ENCODE measurements around the gene ACBD5.
A peak's percentile ranks its signal among the peaks of the same experiment; 100 is the strongest.
"Not testable (repeated sequence)": the region's sequence is repeated elsewhere in the genome, so short reads cannot be mapped to it uniquely, and the experiment has no call there.

ACBD5 gene, protein sequence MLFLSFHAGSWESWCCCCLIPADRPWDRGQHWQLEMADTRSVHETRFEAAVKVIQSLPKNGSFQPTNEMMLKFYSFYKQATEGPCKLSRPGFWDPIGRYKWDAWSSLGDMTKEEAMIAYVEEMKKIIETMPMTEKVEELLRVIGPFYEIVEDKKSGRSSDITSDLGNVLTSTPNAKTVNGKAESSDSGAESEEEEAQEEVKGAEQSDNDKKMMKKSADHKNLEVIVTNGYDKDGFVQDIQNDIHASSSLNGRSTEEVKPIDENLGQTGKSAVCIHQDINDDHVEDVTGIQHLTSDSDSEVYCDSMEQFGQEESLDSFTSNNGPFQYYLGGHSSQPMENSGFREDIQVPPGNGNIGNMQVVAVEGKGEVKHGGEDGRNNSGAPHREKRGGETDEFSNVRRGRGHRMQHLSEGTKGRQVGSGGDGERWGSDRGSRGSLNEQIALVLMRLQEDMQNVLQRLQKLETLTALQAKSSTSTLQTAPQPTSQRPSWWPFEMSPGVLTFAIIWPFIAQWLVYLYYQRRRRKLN

DNA sequence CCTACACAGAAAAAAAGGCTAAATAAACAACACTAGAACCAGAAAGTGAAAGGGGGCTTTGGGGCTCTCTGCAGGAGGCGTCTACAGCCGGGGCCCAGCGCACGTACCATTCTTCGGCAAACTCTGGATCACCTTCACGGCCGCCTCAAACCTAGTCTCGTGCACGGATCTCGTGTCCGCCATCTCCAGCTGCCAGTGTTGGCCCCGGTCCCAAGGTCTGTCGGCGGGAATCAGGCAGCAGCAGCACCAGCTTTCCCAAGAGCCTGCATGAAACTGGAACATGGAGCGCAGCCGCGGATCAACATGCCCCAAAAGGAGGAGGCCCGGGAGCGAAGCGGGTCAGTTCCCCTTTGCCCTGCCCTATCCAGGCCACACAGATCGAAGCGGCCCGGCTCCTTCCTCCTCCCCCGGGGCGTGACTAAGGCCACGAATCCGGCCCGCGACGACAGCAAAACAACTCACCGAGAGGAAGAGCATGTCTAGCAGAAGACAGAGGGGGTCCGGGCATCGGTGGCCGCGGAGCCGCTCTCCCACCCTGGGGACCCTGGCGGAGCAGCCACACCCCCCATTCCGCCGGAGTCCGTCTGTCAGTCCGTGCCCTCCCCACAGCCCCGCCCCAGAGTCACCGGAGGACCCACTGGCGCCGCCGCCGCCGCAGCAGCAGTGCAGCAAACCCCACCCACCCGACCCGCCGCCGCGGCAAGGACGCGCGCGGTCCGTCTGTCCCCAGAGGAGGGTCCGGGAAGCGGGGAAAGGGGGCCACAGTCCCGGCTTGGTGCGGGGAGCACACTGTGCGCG lies at the start of gene ACBD5:
ACBD5 (minus strand) TSS at position 586 of the 798 bp plus-strand sequence; CDS start at position 477, 109 bp downstream.
- peak; percentile 82 for DNase-seq
- peak; percentile 51 for ATAC-seq

DNA sequence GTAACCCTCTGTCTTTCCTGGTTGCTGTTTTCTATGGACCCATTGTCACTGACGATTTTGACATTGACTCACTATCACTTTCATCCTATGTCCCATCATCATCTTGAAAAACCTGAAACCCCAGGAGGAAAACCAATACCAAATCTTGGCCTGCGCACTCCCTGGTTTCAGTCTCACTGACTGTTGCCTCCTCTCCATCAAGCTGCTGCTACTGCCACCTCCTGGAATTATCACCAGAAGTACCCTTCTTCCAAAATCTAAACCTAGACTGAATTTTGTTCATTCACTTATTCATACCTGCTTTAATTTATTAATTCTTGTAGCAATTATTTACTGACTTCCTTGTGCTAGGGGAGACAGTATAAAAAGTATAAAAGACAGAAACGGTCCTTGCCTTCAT lies 44.5 kb upstream of the ACBD5 start:
- ATAC-seq, result peak; percentile 84

DNA sequence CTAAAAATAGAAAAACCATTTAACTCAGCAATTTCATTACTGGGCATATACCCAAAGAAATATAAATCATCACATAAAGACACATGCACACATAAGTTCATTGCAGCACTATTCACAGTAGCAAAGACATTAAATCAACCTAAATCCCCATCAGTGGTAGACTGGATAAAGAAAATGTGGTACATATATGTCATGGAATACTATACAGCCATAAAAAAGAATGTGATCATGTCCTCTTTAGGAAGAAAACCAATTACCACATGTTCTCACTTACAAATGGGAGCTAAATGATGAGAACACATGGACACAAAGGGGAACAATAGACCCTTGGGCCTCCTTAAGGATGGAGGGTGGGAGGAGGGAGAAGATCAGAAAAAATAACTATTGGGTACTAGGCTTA lies 36.0 kb upstream of the ACBD5 start:
- DNase-seq, result no peak
- no peak for ATAC-seq

More for the DNA sequence above, 44.5 kb upstream of the ACBD5 start:
- peak; percentile 20 for DNase-seq

DNA sequence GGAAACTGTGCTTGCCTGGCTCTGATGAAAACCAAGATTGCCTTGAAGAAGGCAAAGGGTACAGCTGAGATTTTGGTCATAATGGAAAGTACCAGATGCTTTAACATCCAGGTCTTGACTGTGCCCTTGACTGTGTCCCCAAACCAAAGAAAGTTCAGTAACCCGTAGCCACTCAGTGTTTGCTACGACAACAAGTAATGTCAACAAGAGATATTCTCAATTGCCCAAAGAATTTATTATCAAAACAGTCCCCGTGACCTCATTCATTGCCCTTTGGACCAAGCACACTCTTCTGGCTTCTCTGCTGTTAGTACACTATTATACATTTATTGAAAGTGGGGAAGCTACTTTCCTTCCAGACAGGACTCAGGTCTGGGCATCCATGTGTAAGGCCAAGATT lies 25.4 kb upstream of the ACBD5 start:
- not testable (repeated sequence) for DNase-seq, ATAC-seq

DNA sequence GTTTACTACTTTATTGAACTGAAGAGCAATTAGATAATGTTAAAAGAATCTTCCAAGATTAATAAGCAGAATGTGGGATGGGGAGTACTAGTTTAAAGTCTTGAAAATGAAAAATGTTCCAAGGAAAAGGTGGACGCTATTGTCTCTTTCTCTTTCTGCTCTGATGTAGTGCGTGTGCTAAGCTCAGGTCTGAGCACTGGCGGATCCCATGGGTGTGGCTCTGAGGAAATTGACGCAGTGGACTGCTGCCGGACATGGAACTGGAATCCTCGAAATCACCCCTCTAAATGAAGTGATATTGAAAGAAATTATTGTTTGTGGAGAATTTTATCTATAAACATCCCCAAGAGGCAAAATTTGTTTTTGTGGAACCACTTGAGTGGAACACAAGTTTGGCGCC lies 22.2 kb upstream of the ACBD5 start:
- not testable (repeated sequence) for ATAC-seq, DNase-seq

DNA sequence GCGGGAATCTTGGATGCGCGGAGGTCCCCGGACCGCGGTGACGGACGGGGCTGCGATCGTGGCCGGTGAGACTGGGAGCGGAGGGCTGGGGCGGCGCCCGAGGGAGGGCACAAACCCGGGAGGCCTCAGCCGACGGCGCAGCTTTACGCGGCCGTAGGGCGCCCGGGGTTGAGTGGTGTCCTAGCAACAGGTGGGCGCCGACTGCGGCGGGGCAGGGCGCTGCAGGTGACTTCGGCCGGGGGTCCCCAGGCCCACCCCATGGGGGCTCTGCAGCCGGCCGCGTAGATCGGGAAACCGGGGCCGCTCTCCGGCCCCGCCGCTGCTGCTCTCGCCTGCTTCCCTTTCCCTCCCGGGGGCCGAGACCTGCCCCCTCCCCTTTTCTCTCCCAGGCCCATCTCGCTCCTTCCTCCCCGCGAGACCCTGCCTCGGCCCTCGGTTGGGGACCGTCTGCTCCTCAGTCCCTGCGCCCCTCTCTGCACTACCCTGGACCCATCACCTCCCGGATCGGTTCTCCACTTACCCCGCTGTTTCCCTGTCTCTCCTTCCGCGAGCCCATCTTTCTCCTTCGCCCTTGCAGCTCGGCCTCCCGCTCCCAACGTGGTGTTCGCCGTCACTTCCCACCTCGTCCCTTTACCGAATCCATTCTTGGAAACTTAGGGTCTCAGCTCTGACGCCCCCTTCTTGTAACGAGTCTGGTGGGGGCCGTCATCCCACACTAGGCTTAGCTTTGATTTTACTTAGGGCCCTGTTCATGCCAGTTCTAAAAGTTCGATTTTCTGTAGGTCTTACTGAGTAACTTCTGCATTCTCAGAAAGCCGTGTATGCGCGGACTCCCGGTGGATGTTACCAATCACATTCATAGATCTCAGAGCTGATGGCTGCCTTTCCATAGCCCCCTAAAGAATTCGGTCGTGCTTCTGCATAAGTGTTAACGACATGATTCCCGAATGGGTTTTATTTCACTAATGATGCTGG lies 18.5 kb upstream of the ACBD5 start:
- peak; percentile 44 for DNase-seq
- peak; percentile 62 for ATAC-seq

DNA sequence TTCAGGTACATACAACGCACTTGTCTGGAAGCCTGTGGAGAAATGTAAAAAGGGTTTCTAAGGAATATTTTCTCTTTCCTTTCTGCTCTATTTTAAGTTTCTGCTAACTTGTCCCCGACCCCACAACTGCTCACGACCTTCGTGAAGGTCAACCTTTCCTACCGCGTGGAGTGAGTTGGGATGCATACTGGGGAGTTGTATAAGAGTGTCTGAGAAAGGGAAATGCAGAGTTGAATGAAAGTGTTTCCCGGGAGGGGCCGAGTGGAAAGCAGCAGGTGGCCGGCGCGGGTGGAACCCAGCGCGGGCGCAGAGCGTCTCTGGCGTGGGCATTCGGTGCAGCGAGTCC lies 17.9 kb upstream of the ACBD5 start:
- no peak for DNase-seq
- no peak for ATAC-seq

DNA sequence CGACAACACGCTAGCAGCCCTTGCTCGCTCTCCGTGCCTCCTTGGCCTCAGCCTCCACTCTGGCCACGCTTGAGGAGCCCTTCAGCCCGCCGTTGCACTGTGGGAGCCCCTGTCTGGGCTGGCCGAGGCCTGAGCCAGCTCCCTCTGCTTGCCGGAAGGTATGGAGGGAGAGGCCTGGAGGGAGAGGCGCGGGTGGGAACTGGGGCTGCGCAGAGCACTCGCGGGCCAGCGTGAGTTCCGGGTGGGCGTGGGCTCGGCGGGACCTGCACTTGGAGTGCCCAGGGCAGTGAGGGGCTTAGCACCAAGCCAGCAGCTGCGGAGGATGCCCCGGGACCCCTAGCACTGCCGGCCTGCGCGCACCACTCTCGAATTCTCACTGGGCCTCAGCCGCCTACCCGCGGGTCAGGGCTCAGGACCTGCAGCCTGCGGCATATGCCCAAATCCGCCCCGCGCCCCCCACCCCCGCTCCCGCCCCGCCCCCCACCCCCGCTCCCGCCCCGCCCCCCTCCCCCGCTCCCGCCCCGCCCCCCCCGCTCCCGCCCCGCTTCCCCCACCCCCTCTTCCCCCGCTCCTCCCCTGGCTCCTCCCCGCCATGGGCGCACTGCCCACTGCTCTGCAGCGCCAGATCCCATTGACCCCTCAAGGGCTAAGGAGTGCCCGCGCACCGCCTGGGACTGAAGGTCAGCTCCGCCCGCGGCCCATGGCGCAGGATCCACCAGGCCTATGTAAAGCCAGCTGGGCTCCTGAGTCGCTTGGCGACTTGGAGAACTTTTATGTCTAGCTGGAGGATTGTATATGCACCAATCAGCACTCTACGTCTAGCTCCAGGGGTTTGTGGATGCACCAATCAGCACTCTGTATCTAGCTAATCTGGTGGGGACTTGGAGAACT lies 15.9 kb upstream of the ACBD5 start:
- DNase-seq (no peak), ATAC-seq (no peak)

DNA sequence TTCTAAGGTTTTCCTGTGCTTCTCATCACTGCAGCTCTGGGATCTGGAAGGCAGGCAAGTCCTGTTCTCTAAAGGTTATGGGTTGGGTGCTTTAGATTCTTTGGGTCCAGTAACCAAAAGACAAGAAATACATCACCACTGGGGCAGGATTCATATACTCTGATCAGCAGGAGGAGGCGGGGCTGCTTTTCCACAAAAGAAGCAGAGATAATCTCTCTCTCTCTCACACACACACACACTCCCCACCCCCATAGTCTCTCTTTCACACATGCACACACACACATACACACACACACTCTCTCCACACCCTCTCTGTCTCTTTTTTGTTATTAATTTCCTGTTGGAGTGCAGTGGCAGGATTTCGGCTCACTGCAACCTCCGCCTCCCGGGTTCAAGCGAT lies 13.0 kb upstream of the ACBD5 start:
- no peak for DNase-seq
- no peak for ATAC-seq

DNA sequence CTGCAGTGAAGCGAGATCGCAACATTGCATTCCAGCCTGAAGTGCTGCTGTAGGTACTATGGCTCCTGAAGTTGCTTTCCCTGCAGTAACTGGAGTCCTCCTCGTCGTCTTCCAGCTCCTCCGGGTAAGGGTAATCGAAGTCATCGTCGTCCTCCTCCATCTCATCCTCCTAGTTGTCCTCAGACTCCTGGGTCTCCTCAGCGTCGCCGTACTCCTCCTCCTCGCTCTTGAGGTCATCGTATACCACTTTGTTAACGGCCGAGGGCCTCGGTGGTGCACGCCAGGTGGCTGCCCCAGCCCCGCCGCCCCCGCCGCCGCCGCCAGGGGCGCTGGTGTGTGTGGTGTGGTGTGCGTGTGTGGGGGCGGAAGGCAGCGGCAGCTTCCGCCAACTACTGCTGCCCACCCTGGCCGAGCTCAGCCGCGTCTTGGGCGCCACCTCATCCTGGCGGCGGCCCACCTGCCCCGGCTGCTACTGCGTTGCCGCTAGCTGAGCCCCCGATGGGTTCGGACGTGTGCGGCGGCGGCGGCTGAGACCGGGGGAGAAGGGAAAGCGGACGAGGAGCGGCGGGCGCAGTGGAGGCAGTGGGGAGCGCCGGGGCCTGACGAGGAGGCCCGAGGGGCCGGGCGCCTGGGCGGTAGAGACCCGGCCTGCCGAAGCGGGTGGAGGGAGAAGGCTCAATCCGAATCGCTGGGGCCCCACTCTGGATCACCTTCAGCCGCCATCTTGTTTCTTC lies 11.8 kb upstream of the ACBD5 start:
- DNase-seq (peak; percentile 90), ATAC-seq (peak; percentile 97)

DNA sequence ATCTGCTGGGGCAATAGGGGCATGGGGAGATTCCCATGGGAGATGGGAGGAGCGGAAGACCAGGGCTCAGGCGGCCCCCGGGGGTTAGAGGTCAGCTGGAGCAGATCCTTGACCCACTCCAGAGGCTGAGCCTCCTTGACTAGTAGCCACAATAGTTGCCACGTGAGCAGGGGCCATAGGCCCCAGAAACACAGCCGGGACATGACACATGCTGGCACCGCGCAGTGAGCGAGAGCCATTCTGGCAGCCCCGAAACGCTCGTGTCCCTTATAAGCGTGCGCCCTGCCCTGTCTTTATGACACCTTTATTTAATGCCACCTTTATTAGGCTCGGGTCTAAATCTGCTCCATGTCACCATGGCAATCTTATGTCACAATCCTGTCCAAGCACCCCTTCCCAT lies 11.0 kb upstream of the ACBD5 start:
- DNase-seq, result no peak
- ATAC-seq, result no peak

DNA sequence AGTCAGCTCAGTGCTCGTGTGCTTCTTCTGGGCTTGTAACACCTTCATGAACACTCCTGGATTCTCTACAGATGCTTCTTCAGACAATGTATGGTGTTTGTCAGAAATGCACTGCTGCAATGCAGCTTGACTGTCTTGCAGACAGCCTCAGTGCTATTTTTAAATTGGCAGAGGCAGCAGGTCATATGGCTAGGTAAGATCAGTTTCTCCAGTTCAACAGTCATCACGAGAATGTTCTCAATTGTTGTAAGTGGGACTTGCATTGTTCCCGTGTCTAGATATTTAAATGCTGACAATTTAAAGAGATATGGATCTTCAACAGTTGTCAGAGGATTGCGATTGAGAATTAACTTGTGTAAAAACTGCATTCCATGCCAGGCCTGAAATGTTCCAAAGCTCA lies 7.6 kb upstream of the ACBD5 start:
- ATAC-seq (no peak), DNase-seq (no peak)

DNA sequence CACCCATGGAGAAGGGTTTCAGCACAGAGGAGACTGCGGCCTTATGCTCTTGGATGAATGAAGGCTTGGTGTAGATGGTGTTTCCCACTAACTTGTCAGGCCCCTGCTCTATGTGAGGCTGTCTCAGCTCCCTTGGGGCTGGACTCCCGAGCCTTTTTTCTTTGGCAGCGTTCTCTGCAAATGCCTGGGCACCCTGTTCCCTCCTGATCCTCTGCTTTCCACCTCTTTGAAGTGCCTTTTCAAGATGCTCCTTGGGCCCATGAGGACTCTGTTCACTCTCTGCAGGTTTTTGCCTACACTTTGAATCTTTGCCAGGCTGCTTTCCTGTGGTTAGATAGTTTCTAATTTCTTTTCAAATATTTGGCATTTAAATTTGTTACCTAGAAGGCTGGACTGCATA lies 6.8 kb upstream of the ACBD5 start:
- no peak for DNase-seq
- no peak for ATAC-seq

DNA sequence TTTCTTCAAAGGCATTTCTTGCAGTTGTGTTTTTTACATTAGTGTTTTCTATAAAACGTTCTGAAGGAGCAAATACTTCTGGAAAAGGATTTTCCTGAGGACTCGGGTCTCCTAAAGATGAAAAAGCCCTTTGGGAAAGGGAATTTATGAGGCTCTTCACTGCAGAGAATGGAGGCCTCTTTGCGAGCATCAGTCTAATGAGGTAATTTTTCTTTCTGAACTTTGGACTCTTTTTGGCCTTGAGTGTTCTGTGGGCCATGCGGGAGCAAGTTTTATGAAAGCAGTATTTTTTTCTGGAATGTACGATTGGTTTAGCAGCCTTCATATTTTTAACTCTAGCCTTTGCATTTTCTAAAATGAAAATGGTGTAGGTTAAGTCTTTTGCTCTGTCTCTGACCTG lies 6.4 kb upstream of the ACBD5 start:
- ATAC-seq (no peak), DNase-seq (no peak)

DNA sequence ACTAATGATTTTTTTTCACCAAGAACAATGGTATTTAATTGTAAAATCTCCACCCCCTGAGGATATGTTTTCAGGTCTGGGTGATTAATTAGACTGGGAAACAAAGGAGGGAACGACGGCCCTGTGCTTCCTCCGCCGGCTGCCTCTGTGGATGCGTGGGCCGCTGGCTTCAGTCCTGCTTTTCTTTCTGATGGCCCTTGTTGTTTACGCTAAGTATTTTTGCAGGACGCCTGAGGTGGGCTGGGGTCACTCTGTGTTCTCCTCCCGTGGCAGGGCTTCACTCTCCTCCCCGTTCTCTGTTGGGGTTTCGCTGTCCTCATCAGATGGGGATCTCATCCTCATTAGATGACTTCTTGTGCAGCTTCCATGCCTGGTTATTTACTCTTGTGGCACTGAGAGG lies 5.2 kb upstream of the ACBD5 start:
- ATAC-seq (no peak), DNase-seq (no peak)

DNA sequence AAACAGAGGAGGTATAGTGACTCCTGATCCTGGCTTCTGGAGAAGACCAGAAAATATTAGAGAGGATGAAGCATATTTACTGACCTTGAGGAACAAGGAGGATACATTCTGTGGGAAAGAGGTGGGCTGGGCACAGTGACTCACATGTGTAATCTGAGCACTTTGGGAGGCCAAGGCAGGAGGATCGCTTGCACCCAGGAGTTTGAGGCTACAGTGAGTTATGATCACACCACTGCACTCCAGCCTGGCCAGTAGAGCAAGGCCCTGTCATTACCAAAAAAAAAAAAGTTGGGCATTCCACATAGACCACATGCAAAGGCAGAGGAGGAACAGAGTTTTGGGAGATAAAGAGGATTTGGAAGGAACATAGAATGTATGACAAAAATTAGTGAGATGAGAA lies 4.4 kb upstream of the ACBD5 start:
- ATAC-seq, result no peak

DNA sequence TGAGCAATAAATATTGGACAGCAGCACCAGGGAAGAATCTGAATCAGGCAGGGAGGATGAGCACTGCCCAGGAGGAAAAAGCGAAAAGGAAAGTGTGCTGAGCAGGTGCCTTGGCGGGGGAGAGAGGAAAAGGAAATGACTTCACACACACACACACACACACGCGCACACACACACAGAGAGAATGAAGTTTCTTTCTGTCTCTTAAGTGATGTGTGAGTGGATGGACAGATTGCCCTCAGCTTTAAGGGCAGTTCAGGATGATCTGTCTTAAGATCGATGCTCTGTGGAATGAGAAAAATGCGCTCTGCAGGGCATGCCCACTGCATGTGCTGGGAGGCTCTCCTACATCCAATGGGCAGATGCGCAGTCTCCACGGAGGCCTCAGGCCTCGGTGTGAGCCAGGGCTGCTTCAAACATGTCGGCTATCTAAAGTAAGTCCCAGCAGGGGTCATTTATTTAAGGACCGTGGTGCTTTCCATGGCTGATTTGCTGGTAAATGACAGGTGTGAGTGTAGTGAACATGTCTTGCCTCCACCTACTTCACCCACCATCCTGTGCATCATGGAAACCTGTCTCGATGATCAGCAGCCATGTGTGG lies 2.5 kb upstream of the ACBD5 start:
- ATAC-seq, result peak; percentile 33
- peak; percentile 61 for DNase-seq

More for the DNA sequence above, 4.4 kb upstream of the ACBD5 start:
- DNase-seq, result no peak

DNA sequence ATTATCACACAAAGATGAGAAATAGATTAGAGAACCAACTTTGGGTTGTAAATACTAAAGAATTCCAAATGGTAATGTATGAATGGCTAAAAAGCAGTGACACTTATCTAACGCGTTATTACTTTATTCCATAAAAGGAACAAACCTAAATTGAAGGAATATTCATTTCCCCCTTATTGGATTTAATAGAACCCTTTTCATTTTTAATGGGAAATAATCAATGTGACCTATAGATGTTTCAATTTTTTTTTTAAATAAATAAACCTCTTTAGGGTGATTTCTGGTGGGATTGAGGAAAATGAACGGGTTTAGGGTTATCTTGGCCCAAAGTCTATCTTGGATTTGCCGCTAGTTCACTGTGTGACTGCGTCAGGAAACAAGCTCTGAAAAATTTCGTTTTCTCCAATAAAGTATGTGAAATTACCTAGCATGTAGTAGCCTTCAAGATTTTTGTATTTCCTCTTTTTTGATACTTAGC lies 1.9 kb upstream of the ACBD5 start:
- no peak for ATAC-seq
- no peak for DNase-seq

DNA sequence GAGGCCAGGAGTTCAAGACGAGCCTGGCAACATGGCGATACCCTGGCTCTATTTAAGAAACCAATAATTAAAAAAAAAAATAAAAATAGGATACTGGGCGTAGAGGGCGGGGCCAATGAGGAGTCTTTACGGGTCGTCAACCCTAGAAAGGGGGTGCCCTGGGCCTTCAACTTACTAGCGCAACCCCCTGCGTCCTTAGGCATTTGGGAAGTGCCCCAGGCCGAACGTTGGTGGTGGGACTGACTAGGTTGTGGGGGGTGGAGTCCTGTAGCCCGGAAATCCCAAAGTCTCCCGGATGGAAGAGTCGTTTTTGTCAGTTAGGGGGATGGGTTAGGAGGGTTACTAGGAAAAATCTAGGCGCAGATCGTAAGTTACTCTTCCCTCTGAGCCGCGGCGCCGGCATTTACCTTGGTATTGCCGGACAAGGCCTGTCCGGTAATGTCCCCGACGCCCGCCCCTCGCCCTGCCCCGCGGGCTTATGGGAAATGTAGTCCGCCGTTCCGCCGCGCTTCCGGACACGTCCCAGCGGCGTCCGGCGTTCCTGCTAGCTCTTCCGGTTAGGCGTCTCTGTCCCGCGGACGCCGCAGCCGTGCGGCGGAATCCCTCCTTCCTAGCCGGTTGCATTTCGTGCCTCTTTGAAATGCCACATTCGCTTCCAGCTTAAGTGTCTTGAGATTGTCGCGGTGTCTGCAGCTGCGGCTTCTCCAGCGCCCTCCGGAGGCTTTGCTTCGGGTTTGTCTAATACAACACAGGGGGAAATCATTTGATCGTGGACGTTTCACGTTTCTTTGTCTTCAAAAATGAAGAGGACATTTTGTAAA lies 1.3 kb upstream of the ACBD5 start:
- peak; percentile 89 for ATAC-seq
- DNase-seq, result peak; percentile 89
